Esophagus muscularis mucosa (tissue), 4 donors: ENCODE results near the gene TM9SF2.
A peak's percentile ranks its signal among the peaks of the same experiment; 100 is the strongest.

Experiments used
- CTCF ChIP-seq, 3 experiments: fragments of 200-600 bp in 2 of 3; fragments of 450-650 bp in 1 of 3; sonication (generic) in 2 of 3; IDR thresholded peaks; one replicate each; pipeline ENCODE4 v1.5.1; 2017 to 2019; ENCODE audit warnings: antibody characterized with exemption in 3 of 3, mild to moderate bottlenecking in 2 of 3, moderate library complexity in 1 of 3
- EP300 ChIP-seq: sonication (generic); formaldehyde crosslinking; IDR thresholded peaks from one replicate; pipeline ENCODE4 v1.6.1; 2017; ENCODE audit warnings: antibody characterized with exemption
- POLR2A ChIP-seq: fragments of 450-650 bp; IDR thresholded peaks from one replicate; pipeline ENCODE4 v1.6.1; 2017; ENCODE audit warnings: antibody characterized with exemption, moderate library complexity, mild to moderate bottlenecking, low read depth
- POLR2AphosphoS5 ChIP-seq, 2 donors: sonication (generic); formaldehyde crosslinking; IDR thresholded peaks; one replicate each; pipeline ENCODE4 v1.6.1; 2017; ENCODE audit warnings: antibody characterized with exemption in 2 of 2

DNA sequence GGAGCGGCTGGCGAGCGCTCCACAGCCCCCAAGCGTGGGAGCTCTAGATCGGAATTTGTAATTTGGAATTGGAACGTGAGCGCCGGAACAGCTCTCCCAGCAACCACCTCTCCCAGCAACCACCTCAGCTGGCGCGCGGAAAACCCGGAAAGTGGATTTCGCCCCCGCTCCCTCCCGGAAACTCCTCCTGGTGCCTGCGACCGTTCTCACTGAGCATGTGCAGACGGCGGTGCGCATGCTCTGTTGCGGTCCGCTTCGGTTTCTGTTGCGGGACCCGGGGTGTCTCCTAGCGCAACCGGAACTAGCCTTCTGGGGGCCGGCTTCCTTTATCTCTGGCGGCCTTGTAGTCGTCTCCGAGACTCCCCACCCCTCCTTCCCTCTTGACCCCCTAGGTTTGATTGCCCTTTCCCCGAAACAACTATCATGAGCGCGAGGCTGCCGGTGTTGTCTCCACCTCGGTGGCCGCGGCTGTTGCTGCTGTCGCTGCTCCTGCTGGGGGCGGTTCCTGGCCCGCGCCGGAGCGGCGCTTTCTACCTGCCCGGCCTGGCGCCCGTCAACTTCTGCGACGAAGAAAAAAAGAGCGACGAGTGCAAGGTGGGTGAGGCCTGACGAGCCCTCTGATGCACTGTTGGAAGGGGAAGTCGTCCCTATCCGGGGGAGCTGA, at the start of gene TM9SF2:
- TF ChIP-seq POLR2AphosphoS5 (IDR thresholded peaks at IDR 0.05): peak; percentile 84 to 95
- TF ChIP-seq EP300: no peak
- TF ChIP-seq CTCF (IDR thresholded peaks at IDR 0.05): peak in 1 of 3 experiments; percentile 19
- TF ChIP-seq POLR2A: peak; percentile 67
